Loucy (cell line): ENCODE results near the gene ACER3.

Experiments used
- EZH2phosphoT487 ChIP-seq: fragments of 200-600 bp; IDR thresholded peaks from 2 replicates; pipeline ENCODE4 v1.6.1; 2018; ENCODE audit warnings: antibody characterized with exemption, mild to moderate bottlenecking, moderate library complexity, borderline replicate concordance
- TF ChIP-seq, protein P1 (sequence below): fragments of 200-600 bp; sonication (generic); conservative IDR thresholded peaks from 2 replicates; pipeline ENCODE4 v1.5.1; 2014; ENCODE audit warnings: mild to moderate bottlenecking, antibody characterized with exemption, low read length

DNA sequence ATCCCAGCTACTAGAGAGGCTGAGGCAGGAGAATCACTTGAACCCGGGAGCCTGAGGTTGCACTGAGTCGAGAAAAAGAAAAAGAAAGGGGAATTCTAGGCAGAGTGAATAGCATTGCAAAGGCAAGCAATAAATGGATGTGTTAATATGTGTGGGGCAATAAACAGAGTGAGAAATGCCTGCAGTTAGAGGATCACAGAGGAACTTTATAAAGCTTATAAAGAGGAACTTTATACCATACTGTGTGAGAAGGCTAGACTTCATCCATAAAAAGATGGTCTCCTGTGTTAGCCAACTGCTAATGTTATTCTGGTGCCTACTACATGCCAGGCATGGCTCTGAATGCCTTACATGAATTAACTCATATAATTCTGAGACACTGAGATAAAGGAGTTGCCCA, 174.3 kb downstream of the ACER3 start:
- TF ChIP-seq, protein P1, sequence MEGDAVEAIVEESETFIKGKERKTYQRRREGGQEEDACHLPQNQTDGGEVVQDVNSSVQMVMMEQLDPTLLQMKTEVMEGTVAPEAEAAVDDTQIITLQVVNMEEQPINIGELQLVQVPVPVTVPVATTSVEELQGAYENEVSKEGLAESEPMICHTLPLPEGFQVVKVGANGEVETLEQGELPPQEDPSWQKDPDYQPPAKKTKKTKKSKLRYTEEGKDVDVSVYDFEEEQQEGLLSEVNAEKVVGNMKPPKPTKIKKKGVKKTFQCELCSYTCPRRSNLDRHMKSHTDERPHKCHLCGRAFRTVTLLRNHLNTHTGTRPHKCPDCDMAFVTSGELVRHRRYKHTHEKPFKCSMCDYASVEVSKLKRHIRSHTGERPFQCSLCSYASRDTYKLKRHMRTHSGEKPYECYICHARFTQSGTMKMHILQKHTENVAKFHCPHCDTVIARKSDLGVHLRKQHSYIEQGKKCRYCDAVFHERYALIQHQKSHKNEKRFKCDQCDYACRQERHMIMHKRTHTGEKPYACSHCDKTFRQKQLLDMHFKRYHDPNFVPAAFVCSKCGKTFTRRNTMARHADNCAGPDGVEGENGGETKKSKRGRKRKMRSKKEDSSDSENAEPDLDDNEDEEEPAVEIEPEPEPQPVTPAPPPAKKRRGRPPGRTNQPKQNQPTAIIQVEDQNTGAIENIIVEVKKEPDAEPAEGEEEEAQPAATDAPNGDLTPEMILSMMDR: no peak
- TF ChIP-seq EZH2phosphoT487: no peak
